ENCODE measurements around the gene AIPL1.

AIPL1 gene

DNA sequence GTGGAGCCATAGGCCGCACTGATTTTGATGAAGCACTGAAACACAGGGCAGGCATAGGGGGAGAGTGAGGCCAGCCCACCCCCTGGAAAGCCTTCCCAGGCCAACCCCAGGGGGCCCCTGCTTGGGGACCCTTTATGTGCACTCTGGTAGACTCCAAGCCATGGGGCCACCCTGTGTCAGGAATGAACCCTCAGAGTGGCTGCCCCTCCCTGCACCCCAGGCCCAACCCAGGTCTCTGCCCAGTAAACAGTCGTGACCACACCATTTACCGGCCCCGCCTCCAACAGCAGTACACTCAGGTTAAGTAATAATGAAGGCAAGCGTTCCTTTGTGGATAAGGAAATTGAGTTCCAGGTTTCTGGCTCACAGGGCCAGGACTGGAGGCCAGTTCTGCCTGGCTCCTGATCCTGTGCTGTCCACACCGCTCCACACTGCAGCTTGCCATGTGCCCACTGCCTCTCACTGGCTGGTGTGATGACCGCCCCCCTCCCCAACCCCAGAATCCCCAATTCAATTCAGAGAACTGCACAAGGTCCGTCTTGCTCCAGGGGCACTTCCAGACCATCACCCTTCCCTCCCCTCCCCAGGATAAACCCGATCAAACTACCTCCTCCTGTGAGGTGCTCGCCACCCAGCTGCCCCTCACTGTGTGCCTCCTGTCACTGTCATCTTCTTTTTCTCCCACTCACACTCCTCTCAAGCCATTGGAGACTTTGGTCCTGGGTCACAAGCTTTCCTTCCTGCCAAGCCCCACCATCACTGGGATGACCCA is 23.0 kb upstream of the AIPL1 start:
- H3K4me2 ChIP-seq (ENCODE audit: low read length), result no peak overlapping the region
- no peak overlapping the region for H3K4me3 ChIP-seq (ENCODE audit: low read length)
- H3K36me3 ChIP-seq (ENCODE audit: control insufficient read depth, low read length), result no peaks in the 10 kb centered on the region
- H3K4me1 ChIP-seq (ENCODE audit: control insufficient read depth, low read length), result no peaks in the 10 kb centered on the region
- H3K9me3 ChIP-seq (ENCODE audit: control insufficient read depth, insufficient read depth, low read length), result no peaks in the 10 kb centered on the region
- H3K27ac ChIP-seq (ENCODE audit: low read depth, low read length), result no peak overlapping the region
- H3K27me3 ChIP-seq (ENCODE audit: control insufficient read depth, low read length), result no peaks in the 10 kb centered on the region
- H3K79me2 ChIP-seq (ENCODE audit: control insufficient read depth, low read length), result no peaks in the 10 kb centered on the region
- no peaks in the 10 kb centered on the region for H3F3A ChIP-seq (ENCODE audit: control insufficient read depth, insufficient read depth)
- no peaks in the 10 kb centered on the region for H3K9me2 ChIP-seq (replicated peaks; ENCODE audit: control insufficient read depth, low read length)
- TF ChIP-seq EZH2phosphoT487 (IDR thresholded peaks at IDR 0.05; ENCODE audit: borderline replicate concordance, low read length), result no peak
- TF ChIP-seq, protein P1, sequence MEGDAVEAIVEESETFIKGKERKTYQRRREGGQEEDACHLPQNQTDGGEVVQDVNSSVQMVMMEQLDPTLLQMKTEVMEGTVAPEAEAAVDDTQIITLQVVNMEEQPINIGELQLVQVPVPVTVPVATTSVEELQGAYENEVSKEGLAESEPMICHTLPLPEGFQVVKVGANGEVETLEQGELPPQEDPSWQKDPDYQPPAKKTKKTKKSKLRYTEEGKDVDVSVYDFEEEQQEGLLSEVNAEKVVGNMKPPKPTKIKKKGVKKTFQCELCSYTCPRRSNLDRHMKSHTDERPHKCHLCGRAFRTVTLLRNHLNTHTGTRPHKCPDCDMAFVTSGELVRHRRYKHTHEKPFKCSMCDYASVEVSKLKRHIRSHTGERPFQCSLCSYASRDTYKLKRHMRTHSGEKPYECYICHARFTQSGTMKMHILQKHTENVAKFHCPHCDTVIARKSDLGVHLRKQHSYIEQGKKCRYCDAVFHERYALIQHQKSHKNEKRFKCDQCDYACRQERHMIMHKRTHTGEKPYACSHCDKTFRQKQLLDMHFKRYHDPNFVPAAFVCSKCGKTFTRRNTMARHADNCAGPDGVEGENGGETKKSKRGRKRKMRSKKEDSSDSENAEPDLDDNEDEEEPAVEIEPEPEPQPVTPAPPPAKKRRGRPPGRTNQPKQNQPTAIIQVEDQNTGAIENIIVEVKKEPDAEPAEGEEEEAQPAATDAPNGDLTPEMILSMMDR (IDR thresholded peaks at IDR 0.05; ENCODE audit: low read depth, low read length, poor library complexity, severe bottlenecking), result no peak
- no peaks in the 10 kb centered on the region for H4K20me1 ChIP-seq (ENCODE audit: control insufficient read depth, insufficient read depth, low read depth, low read length)

DNA sequence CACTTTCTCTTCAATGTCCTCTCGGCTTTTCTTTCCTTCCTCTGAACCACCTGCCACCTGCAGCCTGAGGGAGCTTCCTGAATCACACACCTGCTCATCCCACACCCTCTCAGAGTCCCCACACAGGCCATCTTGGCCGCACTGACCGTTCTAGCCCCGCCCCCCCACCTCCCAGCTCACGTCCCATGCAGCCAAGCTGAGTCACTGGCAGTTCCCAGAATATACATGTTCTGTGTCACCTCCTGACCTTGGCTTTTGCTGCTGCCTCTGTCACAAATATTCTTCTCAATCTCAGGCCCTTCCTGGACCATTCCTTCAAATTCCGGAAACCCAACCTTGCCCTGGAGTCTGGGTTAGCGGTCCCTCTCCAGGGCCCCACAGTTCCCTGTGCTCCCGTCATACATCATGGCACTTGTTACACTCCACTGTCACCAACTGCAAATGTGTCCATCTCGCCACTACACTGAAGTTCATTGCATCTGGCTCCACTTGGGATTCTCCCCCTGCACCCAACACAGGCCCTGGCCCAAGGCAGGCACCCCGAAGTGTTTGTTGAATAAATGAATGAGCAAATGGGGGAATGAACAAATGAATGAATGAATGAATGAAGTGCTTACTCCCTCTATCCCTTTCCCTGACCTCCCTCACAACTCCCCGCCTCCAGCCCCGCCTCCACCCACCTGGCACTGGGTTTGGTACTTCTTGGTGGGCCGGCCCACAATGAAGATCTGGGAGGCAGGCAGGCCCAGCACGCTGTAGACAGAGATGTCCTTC is 22.2 kb upstream of the AIPL1 start:
- H3K4me2 ChIP-seq (ENCODE audit: low read length), result no peak overlapping the region
- H3K27ac ChIP-seq (ENCODE audit: low read depth, low read length), result no peak overlapping the region

DNA sequence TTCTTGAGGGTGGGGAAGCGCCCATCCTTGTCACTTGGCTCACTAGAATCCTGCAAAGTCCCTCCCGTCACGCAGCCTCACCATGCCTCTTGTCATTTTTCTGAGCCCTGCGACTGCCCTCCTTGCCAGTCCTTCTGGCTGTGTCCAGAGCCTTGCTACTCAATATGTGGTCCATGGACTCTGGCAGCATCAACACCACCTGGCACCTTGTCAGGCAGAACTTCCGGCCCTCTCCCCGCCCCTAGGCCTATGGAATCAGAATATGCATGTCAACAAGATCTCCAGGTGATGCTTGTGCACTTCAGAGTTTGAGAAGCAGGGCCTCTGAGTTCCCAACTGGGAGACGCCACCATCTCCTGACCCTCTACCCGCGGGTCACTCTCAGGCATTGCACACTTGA is 21.4 kb upstream of the AIPL1 start:
- Histone ChIP-seq H3K9me3 (ENCODE audit: control insufficient read depth, insufficient read depth, low read length) (no peaks in the 10 kb centered on the region), H3K4me3 (ENCODE audit: low read length) (no peak overlapping the region), H3K4me1 (ENCODE audit: control insufficient read depth, low read length) (no peaks in the 10 kb centered on the region), H3K9me2 (replicated peaks; ENCODE audit: control insufficient read depth, low read length) (no peaks in the 10 kb centered on the region), H3K27ac (ENCODE audit: low read depth, low read length) (no peak overlapping the region), H3K27me3 (ENCODE audit: control insufficient read depth, low read length) (no peaks in the 10 kb centered on the region), H3K79me2 (ENCODE audit: control insufficient read depth, low read length) (no peaks in the 10 kb centered on the region), H3K36me3 (ENCODE audit: control insufficient read depth, low read length) (no peaks in the 10 kb centered on the region), H3K4me2 (ENCODE audit: low read length) (no peak overlapping the region), H3F3A (ENCODE audit: control insufficient read depth, insufficient read depth) (no peaks in the 10 kb centered on the region), H4K20me1 (ENCODE audit: control insufficient read depth, insufficient read depth, low read depth, low read length) (no peaks in the 10 kb centered on the region)
- TF ChIP-seq, protein P1 (IDR thresholded peaks at IDR 0.05; ENCODE audit: low read depth, low read length, poor library complexity, severe bottlenecking), result no peak

More for the DNA sequence above, 22.2 kb upstream of the AIPL1 start:
- Histone ChIP-seq H3K27me3 (ENCODE audit: control insufficient read depth, low read length) (no peaks in the 10 kb centered on the region), H3F3A (ENCODE audit: control insufficient read depth, insufficient read depth) (no peaks in the 10 kb centered on the region), H3K4me3 (ENCODE audit: low read length) (no peak overlapping the region), H3K36me3 (ENCODE audit: control insufficient read depth, low read length) (no peaks in the 10 kb centered on the region), H3K4me1 (ENCODE audit: control insufficient read depth, low read length) (no peaks in the 10 kb centered on the region), H4K20me1 (ENCODE audit: control insufficient read depth, insufficient read depth, low read depth, low read length) (no peaks in the 10 kb centered on the region), H3K9me2 (replicated peaks; ENCODE audit: control insufficient read depth, low read length) (no peaks in the 10 kb centered on the region), H3K9me3 (ENCODE audit: control insufficient read depth, insufficient read depth, low read length) (no peaks in the 10 kb centered on the region), H3K79me2 (ENCODE audit: control insufficient read depth, low read length) (no peaks in the 10 kb centered on the region)
- no peak for TF ChIP-seq EZH2phosphoT487 (IDR thresholded peaks at IDR 0.05; ENCODE audit: borderline replicate concordance, low read length)
- TF ChIP-seq, protein P1 (IDR thresholded peaks at IDR 0.05; ENCODE audit: low read depth, low read length, poor library complexity, severe bottlenecking), result no peak

All from DOHH2 (cell line).